KMS-11 (cell line): ENCODE results near the gene PACSIN2.

Source experiments
- H2AFZ ChIP-seq: fragments of 200-600 bp; sonication (generic); 2 replicates; pipeline ENCODE4 v1.6.1; 2016; ENCODE audit warnings: antibody characterized with exemption, mixed run types, low read depth
- H3K27ac ChIP-seq: fragments of 200-600 bp; sonication (generic); 2 replicates; pipeline ENCODE4 v1.6.1; 2016; ENCODE audit warnings: mild to moderate bottlenecking, mixed run types
- H3K27me3 ChIP-seq: fragments of 200-600 bp; sonication (generic); 2 replicates; pipeline ENCODE4 v1.6.1; 2017; ENCODE audit warnings: mild to moderate bottlenecking, low read depth, mixed run types, moderate library complexity; ENCODE audit not compliant: insufficient read depth
- H3K36me3 ChIP-seq: fragments of 200-600 bp; sonication (generic); 2 replicates; pipeline ENCODE4 v1.6.1; 2017; ENCODE audit warnings: mild to moderate bottlenecking, mixed run types; ENCODE audit not compliant: insufficient read depth
- H3K4me1 ChIP-seq: fragments of 200-600 bp; sonication (generic); 2 replicates; pipeline ENCODE4 v1.6.1; 2016; ENCODE audit warnings: mild to moderate bottlenecking, low read depth, mixed run types; ENCODE audit not compliant: poor library complexity, severe bottlenecking
- H3K4me2 ChIP-seq: fragments of 200-600 bp; sonication (generic); 2 replicates; pipeline ENCODE4 v1.7.0; 2016; ENCODE audit warnings: mild to moderate bottlenecking, mixed run types
- H3K4me3 ChIP-seq: fragments of 200-600 bp; sonication (generic); IDR thresholded peaks from 2 replicates; pipeline ENCODE4 v1.6.1; 2017; ENCODE audit warnings: low read depth, low read length, mixed read lengths; ENCODE audit not compliant: insufficient read depth
- H3K79me2 ChIP-seq: fragments of 200-600 bp; sonication (generic); 2 replicates; pipeline ENCODE4 v1.6.1; 2016; ENCODE audit warnings: low read depth, mixed run types; ENCODE audit not compliant: insufficient read depth
- H3K9ac ChIP-seq: fragments of 200-600 bp; sonication (generic); 2 replicates; pipeline ENCODE4 v1.6.1; 2016; ENCODE audit warnings: mild to moderate bottlenecking, mixed run types
- H4K20me1 ChIP-seq: fragments of 200-600 bp; sonication (generic); 2 replicates; pipeline ENCODE4 v1.6.1; 2016; ENCODE audit warnings: mild to moderate bottlenecking, mixed run types; ENCODE audit not compliant: insufficient read depth
- CTCF ChIP-seq: fragments of 200-600 bp; sonication (generic); conservative IDR thresholded peaks from 2 replicates; pipeline ENCODE4 v1.6.1; 2017; ENCODE audit warnings: low read depth, mild to moderate bottlenecking, antibody characterized with exemption, low read length, moderate library complexity, mixed read lengths

The PACSIN2 gene

GRCh38 chr22:42967005-42967404 lies 47.9 kb downstream of the PACSIN2 start:
- no peak overlapping the region for H3K27ac ChIP-seq
- peaks cover 12% of the 10 kb centered on the region for H3K4me1 ChIP-seq
- H3K27me3 ChIP-seq = no peaks in the 10 kb centered on the region
- no peak overlapping the region for H3K4me3 ChIP-seq
- H2AFZ ChIP-seq = no peak overlapping the region
- H3K36me3 ChIP-seq = no peaks in the 10 kb centered on the region
- no peak for TF ChIP-seq CTCF
- no peak overlapping the region for H3K4me2 ChIP-seq
- no peaks in the 10 kb centered on the region for H3K79me2 ChIP-seq
- H4K20me1 ChIP-seq = no peaks in the 10 kb centered on the region
- H3K9ac ChIP-seq = no peak overlapping the region

- no peaks in the 10 kb centered on the region for H3K79me2 ChIP-seq
- no peak overlapping the region for H3K4me3 ChIP-seq
- H3K36me3 ChIP-seq = no peaks in the 10 kb centered on the region
- H3K4me1 ChIP-seq = peaks cover 12% of the 10 kb centered on the region
- no peak overlapping the region for H3K9ac ChIP-seq
- H3K4me2 ChIP-seq = no peak overlapping the region
- H4K20me1 ChIP-seq = no peaks in the 10 kb centered on the region
- H3K27ac ChIP-seq = no peak overlapping the region
- no peak for TF ChIP-seq CTCF
- no peak overlapping the region for H2AFZ ChIP-seq
- H3K27me3 ChIP-seq = no peaks in the 10 kb centered on the region
Observed at GRCh38 chr22:42966497-42966896, 48.5 kb downstream of the PACSIN2 start.

GRCh38 chr22:42964994-42965699 lies 49.8 kb downstream of the PACSIN2 start:
- no peaks in the 10 kb centered on the region for H3K79me2 ChIP-seq
- no peaks in the 10 kb centered on the region for H3K36me3 ChIP-seq
- no peak overlapping the region for H2AFZ ChIP-seq
- no peaks in the 10 kb centered on the region for H4K20me1 ChIP-seq
- peaks cover 12% of the 10 kb centered on the region for H3K4me1 ChIP-seq
- H3K9ac ChIP-seq = no peak overlapping the region
- H3K4me2 ChIP-seq = peak overlapping the region; percentile 17; the same call in 1 of the 2 replicates
- no peak for TF ChIP-seq CTCF
- no peak overlapping the region for H3K27ac ChIP-seq
- H3K27me3 ChIP-seq = no peaks in the 10 kb centered on the region
- no peak overlapping the region for H3K4me3 ChIP-seq

- H4K20me1 ChIP-seq = no peaks in the 10 kb centered on the region
- no peaks in the 10 kb centered on the region for H3K79me2 ChIP-seq
Observed at GRCh38 chr22:42963231-42963595, 51.7 kb downstream of the PACSIN2 start.

More at GRCh38 chr22:42963231-42963595, 51.7 kb downstream of the PACSIN2 start:
- H3K9ac ChIP-seq = no peak overlapping the region
- no peak overlapping the region for H3K4me2 ChIP-seq
- no peak for TF ChIP-seq CTCF
- no peak overlapping the region for H3K27ac ChIP-seq
- H3K4me3 ChIP-seq = no peak overlapping the region
- no peaks in the 10 kb centered on the region for H3K27me3 ChIP-seq
- no peaks in the 10 kb centered on the region for H3K36me3 ChIP-seq
- H2AFZ ChIP-seq = no peak overlapping the region
- H3K4me1 ChIP-seq = peaks cover 12% of the 10 kb centered on the region
